Esophagus muscularis mucosa (tissue), 3 donors: ENCODE data around the gene TMEM63B.

ENCODE experiments used
- CTCF ChIP-seq, 3 experiments: fragments of 200-600 bp in 2 of 3; fragments of 450-650 bp in 1 of 3; sonication (generic) in 2 of 3; IDR thresholded peaks; one replicate each; pipeline ENCODE4 v1.5.1; 2017 to 2019; ENCODE audit warnings: antibody characterized with exemption in 3 of 3, mild to moderate bottlenecking in 2 of 3, moderate library complexity in 1 of 3
- POLR2A ChIP-seq: fragments of 450-650 bp; IDR thresholded peaks from one replicate; pipeline ENCODE4 v1.6.1; 2017; ENCODE audit warnings: antibody characterized with exemption, moderate library complexity, mild to moderate bottlenecking, low read depth
- POLR2AphosphoS5 ChIP-seq, 2 donors: sonication (generic); formaldehyde crosslinking; IDR thresholded peaks; one replicate each; pipeline ENCODE4 v1.6.1; 2017; ENCODE audit warnings: antibody characterized with exemption in 2 of 2

GRCh38 chr6:44194326-44194725 lies 67.0 kb downstream of the TMEM63B start:
- TF ChIP-seq CTCF (IDR thresholded peaks at IDR 0.05) (no peak), POLR2AphosphoS5 (IDR thresholded peaks at IDR 0.05) (no peak), POLR2A (no peak)
